Body of pancreas (tissue), 4 donors: ENCODE results near the gene ALDH1A3. TPM values are rescaled to one million over a fixed set of nuclear protein-coding genes. Genes with fewer than 3 reads are reported as not detected.

Experiments used
- ATAC-seq: fragments of 150-250 bp; one replicate; pipeline ENCODE4 v1.9.1; 2016
- DNase-seq, 4 donors: peaks; one replicate each; pipeline ENCODE4 v3.0.0-alpha.2; 2019
- H3K27ac ChIP-seq, 4 donors: fragments of 200-600 bp; sonication (generic); 1 replicate in 3 of 4; 2 replicates in 1 of 4; pipeline versions ENCODE4 v1.5.1 to v1.6.1; 2016 to 2019; ENCODE audit warnings: mild to moderate bottlenecking in 1 of 4, mixed read lengths in 1 of 4, moderate library complexity in 1 of 4
- H3K27me3 ChIP-seq, 2 donors: fragments of 200-600 bp; sonication (generic); one replicate each; pipeline ENCODE4 v1.6.0; 2016; ENCODE audit warnings: mild to moderate bottlenecking in 1 of 2
- H3K36me3 ChIP-seq, 2 donors: fragments of 200-600 bp; sonication (generic); replicated peaks in 1 of 2; 2 replicates each; pipeline ENCODE4 v1.5.1; 2016; ENCODE audit warnings: low read depth in 2 of 2; ENCODE audit not compliant: insufficient read depth in 1 of 2
- H3K4me1 ChIP-seq: fragments of 200-600 bp; sonication (generic); one replicate; pipeline ENCODE4 v1.6.0; 2016
- H3K4me3 ChIP-seq, 2 donors: fragments of 200-600 bp; sonication (generic); 1 replicate in 1 of 2; 2 replicates in 1 of 2; pipeline ENCODE4 v1.5.1; 2016 to 2019
- H3K9me3 ChIP-seq, 3 donors: fragments of 200-600 bp; sonication (generic); 1 replicate in 2 of 3; 2 replicates in 1 of 3; pipeline ENCODE4 v1.5.1; 2016
- POLR2A ChIP-seq, 3 donors: fragments of 450-650 bp; IDR thresholded peaks; one replicate each; pipeline ENCODE4 v1.6.1; 2016; ENCODE audit warnings: antibody characterized with exemption in 3 of 3, mild to moderate bottlenecking in 2 of 3
- WGBS, 2 donors: methylation state at CpG; one replicate each; pipeline ENCODE4 v1.1.5; 2017; 5-methylcytosine and 5-hydroxymethylcytosine counted together
- intact Hi-C: fragments of 100-400 bp; cut with DNase I; formaldehyde crosslinking; loops from one replicate; pipeline ENCODE4 v1.15.1; 2023
- total RNA-seq, 2 donors: library from RNA; depleted of rRNA; stranded (reverse); fragments of >200 nt; gene quantifications; one replicate each; pipeline ENCODE4 v1.1.0, GENCODE V29; 2016
- TF ChIP-seq, protein P1 (sequence below), 7 experiments: fragments of 450-650 bp in 4 of 7; fragments of 200-600 bp in 3 of 7; sonication (generic) in 3 of 7; IDR thresholded peaks; one replicate each; pipeline ENCODE4 v1.5.1; 2016 to 2019; ENCODE audit warnings: antibody characterized with exemption in 7 of 7

ALDH1A3 gene
- total RNA-seq, 2 donors from 2014 or later = 19.5 to 33.9 TPM

DNA sequence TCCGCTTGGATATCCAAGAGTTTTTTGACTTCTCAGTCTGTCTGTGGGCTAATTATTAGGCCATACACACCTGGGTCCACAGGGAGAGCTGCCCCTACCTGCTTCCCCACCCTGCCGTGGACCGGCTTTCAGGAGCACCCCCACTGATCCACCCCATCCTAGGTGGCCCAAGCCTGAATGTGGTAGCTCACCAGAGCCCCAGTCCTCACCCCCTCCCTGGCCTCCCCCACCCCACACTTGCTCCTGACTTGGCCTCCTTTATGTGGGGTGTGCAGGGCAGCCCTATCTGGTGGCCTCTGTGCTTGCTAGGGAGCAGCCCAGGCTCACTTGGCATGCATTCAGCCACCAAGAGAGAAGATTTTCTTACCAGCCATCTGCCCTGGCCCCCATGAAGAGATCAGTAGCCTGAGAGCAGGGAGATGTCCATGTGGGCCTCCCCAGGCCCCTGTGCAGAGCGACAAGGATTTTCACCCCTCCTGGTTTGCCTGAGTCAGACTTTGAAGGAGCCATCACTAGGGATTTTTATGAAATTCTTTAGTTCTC is 50.7 kb downstream of the ALDH1A3 start:
- H3K36me3 ChIP-seq = no peaks in the 10 kb centered on the region
- TF ChIP-seq POLR2A (IDR thresholded peaks at IDR 0.05) = no peak
- TF ChIP-seq, protein P1, sequence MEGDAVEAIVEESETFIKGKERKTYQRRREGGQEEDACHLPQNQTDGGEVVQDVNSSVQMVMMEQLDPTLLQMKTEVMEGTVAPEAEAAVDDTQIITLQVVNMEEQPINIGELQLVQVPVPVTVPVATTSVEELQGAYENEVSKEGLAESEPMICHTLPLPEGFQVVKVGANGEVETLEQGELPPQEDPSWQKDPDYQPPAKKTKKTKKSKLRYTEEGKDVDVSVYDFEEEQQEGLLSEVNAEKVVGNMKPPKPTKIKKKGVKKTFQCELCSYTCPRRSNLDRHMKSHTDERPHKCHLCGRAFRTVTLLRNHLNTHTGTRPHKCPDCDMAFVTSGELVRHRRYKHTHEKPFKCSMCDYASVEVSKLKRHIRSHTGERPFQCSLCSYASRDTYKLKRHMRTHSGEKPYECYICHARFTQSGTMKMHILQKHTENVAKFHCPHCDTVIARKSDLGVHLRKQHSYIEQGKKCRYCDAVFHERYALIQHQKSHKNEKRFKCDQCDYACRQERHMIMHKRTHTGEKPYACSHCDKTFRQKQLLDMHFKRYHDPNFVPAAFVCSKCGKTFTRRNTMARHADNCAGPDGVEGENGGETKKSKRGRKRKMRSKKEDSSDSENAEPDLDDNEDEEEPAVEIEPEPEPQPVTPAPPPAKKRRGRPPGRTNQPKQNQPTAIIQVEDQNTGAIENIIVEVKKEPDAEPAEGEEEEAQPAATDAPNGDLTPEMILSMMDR (IDR thresholded peaks at IDR 0.05) = no peak
- no peak overlapping the region for H3K27ac ChIP-seq
- no peak for DNase-seq
- H3K27me3 ChIP-seq = no peaks in the 10 kb centered on the region
- no peaks in the 10 kb centered on the region for H3K4me1 ChIP-seq
- intact Hi-C loops = no loop called here
- no peaks in the 10 kb centered on the region for H3K9me3 ChIP-seq
- no peak overlapping the region for H3K4me3 ChIP-seq
- WGBS, 2 donors = 98 to 100% methylated on average over 4 of the region's 4 CpGs
- no peak for ATAC-seq

GRCh38 chr15:100931143-100931890 is 51.7 kb downstream of the ALDH1A3 start:
- no peak overlapping the region for H3K4me3 ChIP-seq
- no peak overlapping the region for H3K27ac ChIP-seq
- DNase-seq = no peak
- TF ChIP-seq, protein P1 (IDR thresholded peaks at IDR 0.05) = no peak
- TF ChIP-seq POLR2A (IDR thresholded peaks at IDR 0.05) = no peak
- 76 to 88% methylated on average over 15 of the region's 15 CpGs for WGBS, 2 donors
- no peaks in the 10 kb centered on the region for H3K27me3 ChIP-seq
- H3K36me3 ChIP-seq = no peaks in the 10 kb centered on the region
- no peaks in the 10 kb centered on the region for H3K4me1 ChIP-seq
- intact Hi-C loops = no loop called here
- no peaks in the 10 kb centered on the region for H3K9me3 ChIP-seq
- no peak for ATAC-seq

DNA sequence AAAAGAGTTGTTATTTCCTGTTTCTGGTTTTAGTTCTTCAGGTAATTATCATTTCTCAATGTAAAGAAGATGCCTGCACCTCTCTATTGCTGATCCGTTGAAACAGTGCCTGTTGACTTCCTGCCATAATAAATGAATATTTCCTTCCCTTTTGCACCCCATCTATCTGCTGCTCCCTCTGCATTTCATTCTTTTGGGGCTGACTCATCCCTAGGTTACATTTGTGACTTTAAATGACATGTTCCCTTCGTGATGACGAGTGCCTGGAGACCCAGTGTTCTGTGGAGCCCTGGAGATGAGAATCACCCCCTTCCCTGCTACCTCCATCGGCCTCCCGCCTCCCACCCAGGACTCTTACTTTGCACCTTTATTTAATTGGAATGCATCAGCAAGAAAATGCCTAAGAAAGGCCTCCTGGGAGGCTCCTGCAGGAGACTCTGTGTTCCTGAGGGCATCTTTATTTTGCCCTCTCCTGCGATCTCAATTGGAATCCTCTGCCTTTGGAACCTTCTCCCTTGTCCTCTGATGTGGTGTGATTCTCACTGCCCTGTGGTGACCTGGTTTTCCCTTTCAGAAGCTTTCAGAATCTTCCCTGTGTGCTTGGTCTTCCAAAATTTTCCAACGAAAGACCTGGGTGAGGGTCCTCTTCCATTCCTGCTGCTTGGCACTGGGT is 53.2 kb downstream of the ALDH1A3 start:
- intact Hi-C loops = no loop called here
- 75 to 85% methylated on average over 7 of the region's 7 CpGs for WGBS, 2 donors
- H3K27ac ChIP-seq = no peak overlapping the region

GRCh38 chr15:100934166-100934565 is 54.5 kb downstream of the ALDH1A3 start:
- Histone ChIP-seq H3K4me3 (no peak overlapping the region), H3K27me3 (no peaks in the 10 kb centered on the region), H3K27ac (no peak overlapping the region), H3K4me1 (no peaks in the 10 kb centered on the region), H3K9me3 (no peaks in the 10 kb centered on the region), H3K36me3 (no peaks in the 10 kb centered on the region)
- TF ChIP-seq, protein P1 (IDR thresholded peaks at IDR 0.05) = no peak
- TF ChIP-seq POLR2A (IDR thresholded peaks at IDR 0.05) = no peak
- DNase-seq = no peak
- no peak for ATAC-seq
- intact Hi-C loops = no loop called here

More for the DNA sequence above, 53.2 kb downstream of the ALDH1A3 start:
- DNase-seq (no peak), ATAC-seq (no peak)
- H3K9me3 ChIP-seq = no peaks in the 10 kb centered on the region
- TF ChIP-seq, protein P1 (IDR thresholded peaks at IDR 0.05) = no peak
- TF ChIP-seq POLR2A (IDR thresholded peaks at IDR 0.05) = no peak
- H3K4me3 ChIP-seq = no peak overlapping the region
- no peaks in the 10 kb centered on the region for H3K4me1 ChIP-seq
- no peaks in the 10 kb centered on the region for H3K36me3 ChIP-seq
- no peaks in the 10 kb centered on the region for H3K27me3 ChIP-seq
